Vagina (tissue), 2 donors: ENCODE data around the gene NSMCE1. TPM values are rescaled to one million over a fixed set of nuclear protein-coding genes. Genes with fewer than 3 reads are reported as not detected.
"Not testable (repeated sequence)": the region's sequence is repeated elsewhere in the genome, so short reads cannot be mapped to it uniquely, and the experiment has no call there.

Source experiments
- DNase-seq, 2 donors: peaks; one replicate each; pipeline ENCODE4 v3.0.0-alpha.2; 2017; ENCODE audit errors: extremely low spot score in 2 of 2
- H3K27ac ChIP-seq: fragments of 200-600 bp; sonication (generic); one replicate; pipeline ENCODE4 v1.5.1; 2019
- H3K27me3 ChIP-seq: fragments of 200-600 bp; sonication (generic); one replicate; pipeline ENCODE4 v1.5.1; 2019
- H3K36me3 ChIP-seq, 2 donors: fragments of 200-600 bp; sonication (generic); one replicate each; pipeline ENCODE4 v1.5.1; 2017 to 2019
- H3K4me1 ChIP-seq: fragments of 200-600 bp; sonication (generic); one replicate; pipeline ENCODE4 v1.5.1; 2019
- H3K4me3 ChIP-seq, 2 donors: fragments of 200-600 bp; sonication (generic); 1 replicate in 1 of 2; 2 replicates in 1 of 2; pipeline ENCODE4 v1.5.1; 2016 to 2019
- H3K9me3 ChIP-seq: fragments of 200-600 bp; sonication (generic); one replicate; pipeline ENCODE4 v1.5.1; 2019
- POLR2A ChIP-seq, 2 donors: fragments of 450-650 bp; IDR thresholded peaks; one replicate each; pipeline ENCODE4 v1.6.1; 2017; ENCODE audit warnings: antibody characterized with exemption in 2 of 2, mild to moderate bottlenecking in 2 of 2, moderate library complexity in 2 of 2
- POLR2AphosphoS5 ChIP-seq, 2 donors: sonication (generic); formaldehyde crosslinking; IDR thresholded peaks; one replicate each; pipeline ENCODE4 v1.9.0; 2017; ENCODE audit warnings: antibody characterized with exemption in 2 of 2, mild to moderate bottlenecking in 2 of 2, low read depth in 1 of 2; ENCODE audit not compliant: insufficient read depth in 1 of 2
- intact Hi-C: fragments of 100-400 bp; cut with DNase I; formaldehyde crosslinking; loops from one replicate; pipeline ENCODE4 v1.15.1; 2023
- total RNA-seq: library from RNA; depleted of rRNA; stranded (reverse); fragments of >200 nt; gene quantifications from one replicate; pipeline ENCODE4 v1.2.3, GENCODE V29; 2016
- TF ChIP-seq, protein P1 (sequence below), 3 experiments: fragments of 450-650 bp in 2 of 3; fragments of 200-600 bp in 1 of 3; sonication (generic) in 1 of 3; IDR thresholded peaks; one replicate each; pipeline ENCODE4 v1.5.1; 2017 to 2019; ENCODE audit warnings: antibody characterized with exemption in 3 of 3, mild to moderate bottlenecking in 2 of 3, moderate library complexity in 2 of 3

The NSMCE1 gene
- total RNA-seq, 1 donor from 2014 or later, result 24.6 TPM

DNA sequence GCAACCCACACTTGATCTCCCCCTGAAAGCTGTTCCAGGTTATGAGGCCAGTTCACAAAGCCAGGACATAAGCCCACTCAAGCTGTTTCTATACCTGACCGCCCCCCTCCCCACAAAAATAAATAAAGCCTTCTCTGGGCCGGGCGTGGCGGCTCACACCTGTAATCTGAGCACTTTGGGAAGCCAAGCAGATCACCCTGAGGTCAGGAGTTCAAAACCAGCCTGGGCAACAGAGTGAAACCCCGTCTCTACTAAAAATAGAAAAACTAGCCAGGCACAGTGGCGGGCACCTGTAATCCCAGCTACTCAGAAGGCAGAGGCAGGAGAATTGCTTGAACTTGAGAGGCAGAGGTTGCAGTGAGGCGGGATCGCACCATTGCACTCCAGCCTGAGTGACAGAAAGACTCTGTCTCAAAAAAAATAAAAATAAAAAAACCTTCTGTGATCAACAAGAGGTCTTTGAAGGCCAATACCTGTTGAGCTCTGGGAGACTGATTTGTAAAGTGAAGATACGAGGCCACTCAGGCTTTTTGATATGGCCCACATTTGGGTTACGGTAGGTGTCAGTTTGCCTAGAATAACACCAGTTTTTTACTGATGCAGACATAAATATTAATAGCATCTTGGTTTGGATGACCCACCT lies 63.0 kb downstream of the NSMCE1 start:
- TF ChIP-seq POLR2AphosphoS5 (IDR thresholded peaks at IDR 0.05; ENCODE audit: insufficient read depth in 1 of 2, low read depth in 1 of 2), result no peak
- H3K27me3 ChIP-seq, result no peaks in the 10 kb centered on the region
- no peak overlapping the region for H3K4me3 ChIP-seq
- peaks cover 0 to 8% of the 10 kb centered on the region in 2 donors for H3K36me3 ChIP-seq
- intact Hi-C loops, result no loop called here
- no peak overlapping the region for H3K27ac ChIP-seq
- H3K4me1 ChIP-seq, result peaks cover 18% of the 10 kb centered on the region
- no peak for DNase-seq
- no peaks in the 10 kb centered on the region for H3K9me3 ChIP-seq

DNA sequence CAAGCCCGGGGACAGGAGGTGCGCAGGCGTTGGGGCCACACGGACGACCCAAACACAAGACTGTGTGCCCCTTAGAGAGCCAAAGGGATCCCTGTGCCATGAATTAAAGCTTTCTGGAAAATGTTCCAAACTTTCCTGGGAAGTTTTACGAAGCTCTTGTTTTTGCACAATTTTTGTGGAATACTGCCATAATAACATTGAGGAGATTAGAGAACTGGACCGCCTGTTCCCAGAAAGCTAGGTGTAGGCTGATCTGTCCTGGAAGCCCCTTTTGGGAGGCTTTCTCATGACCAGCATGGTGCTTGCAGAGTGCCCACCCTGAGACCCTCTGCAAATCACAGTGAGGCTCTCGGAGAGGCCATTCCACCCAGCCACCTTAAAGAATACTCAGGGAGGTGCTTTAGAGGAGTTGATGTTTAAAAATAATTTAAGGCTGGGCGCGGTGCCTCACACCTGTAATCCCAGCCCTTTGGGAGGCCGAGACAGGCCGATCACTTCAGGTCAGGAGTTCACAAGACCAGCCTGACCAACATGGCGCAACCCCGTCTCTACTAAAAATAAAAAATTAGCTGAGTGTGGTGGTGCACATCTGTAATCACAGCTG lies 64.2 kb downstream of the NSMCE1 start:
- TF ChIP-seq POLR2AphosphoS5 (IDR thresholded peaks at IDR 0.05; ENCODE audit: insufficient read depth in 1 of 2, low read depth in 1 of 2) (no peak), POLR2A (IDR thresholded peaks at IDR 0.05) (no peak)
- TF ChIP-seq, protein P1, sequence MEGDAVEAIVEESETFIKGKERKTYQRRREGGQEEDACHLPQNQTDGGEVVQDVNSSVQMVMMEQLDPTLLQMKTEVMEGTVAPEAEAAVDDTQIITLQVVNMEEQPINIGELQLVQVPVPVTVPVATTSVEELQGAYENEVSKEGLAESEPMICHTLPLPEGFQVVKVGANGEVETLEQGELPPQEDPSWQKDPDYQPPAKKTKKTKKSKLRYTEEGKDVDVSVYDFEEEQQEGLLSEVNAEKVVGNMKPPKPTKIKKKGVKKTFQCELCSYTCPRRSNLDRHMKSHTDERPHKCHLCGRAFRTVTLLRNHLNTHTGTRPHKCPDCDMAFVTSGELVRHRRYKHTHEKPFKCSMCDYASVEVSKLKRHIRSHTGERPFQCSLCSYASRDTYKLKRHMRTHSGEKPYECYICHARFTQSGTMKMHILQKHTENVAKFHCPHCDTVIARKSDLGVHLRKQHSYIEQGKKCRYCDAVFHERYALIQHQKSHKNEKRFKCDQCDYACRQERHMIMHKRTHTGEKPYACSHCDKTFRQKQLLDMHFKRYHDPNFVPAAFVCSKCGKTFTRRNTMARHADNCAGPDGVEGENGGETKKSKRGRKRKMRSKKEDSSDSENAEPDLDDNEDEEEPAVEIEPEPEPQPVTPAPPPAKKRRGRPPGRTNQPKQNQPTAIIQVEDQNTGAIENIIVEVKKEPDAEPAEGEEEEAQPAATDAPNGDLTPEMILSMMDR (IDR thresholded peaks at IDR 0.05), result no peak
- peaks cover 18% of the 10 kb centered on the region for H3K4me1 ChIP-seq
- peak overlapping the region; percentile 63 to 79 for H3K4me3 ChIP-seq
- peak overlapping the region; percentile 93 for H3K27ac ChIP-seq
- H3K36me3 ChIP-seq, result no peaks in the 10 kb centered on the region
- H3K9me3 ChIP-seq, result no peaks in the 10 kb centered on the region
- DNase-seq, result no peak
- intact Hi-C loops, result no loop called here
- no peaks in the 10 kb centered on the region for H3K27me3 ChIP-seq

DNA sequence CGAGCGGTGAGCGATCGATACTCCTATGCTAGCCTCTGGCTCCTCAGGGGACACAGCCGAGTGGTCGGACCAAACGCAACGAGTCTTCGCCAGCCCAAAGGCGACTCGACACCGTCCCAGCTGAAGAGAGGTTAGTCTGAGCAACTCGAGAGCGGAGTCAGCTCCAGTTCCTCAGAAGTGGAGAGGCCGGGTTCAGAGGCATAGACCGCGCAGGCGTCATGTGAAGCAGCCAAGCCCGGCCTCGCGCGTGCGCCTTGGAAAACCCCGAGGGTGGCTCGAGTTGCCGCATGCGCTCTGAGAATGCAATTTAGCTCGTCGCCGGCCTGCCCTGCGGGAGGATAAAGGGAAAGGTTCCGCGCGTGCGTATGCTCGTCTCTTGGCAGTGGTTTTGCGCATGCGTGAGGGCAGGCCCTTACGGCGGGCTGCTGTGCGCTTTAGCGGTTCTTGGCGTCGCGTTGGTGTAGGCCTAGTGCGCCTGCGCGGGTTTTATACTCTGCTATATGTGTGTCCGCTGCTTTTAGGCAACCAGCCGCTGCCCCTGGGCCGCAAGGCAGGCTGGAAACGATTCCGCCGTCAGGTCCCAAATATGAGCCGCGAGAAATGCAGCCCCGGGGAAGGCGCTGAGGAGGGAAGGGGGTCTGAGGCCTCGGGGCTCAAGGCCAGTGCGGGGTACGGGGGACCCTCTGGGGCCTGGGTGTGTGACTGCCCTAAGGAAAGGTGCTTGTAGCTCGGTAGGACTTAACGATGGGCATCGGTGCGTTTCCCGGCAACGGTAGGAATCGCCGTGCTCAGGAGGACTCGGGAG lies 64.9 kb downstream of the NSMCE1 start, which contains the start of gene KDM8:
Gene KDM8, plus strand, starts transcription at position 20 of the 805 bp plus-strand sequence. CDS start 6,598 bp downstream, outside the sequence.
- DNase-seq, result peak; percentile 99
- H3K27me3 ChIP-seq, result no peaks in the 10 kb centered on the region
- H3K27ac ChIP-seq, result peak within 1 kb of the TSS; percentile 93
- intact Hi-C loops, result no loop called here
- TF ChIP-seq, protein P1 (IDR thresholded peaks at IDR 0.05), result no peak
- TF ChIP-seq POLR2AphosphoS5 (IDR thresholded peaks at IDR 0.05; ENCODE audit: insufficient read depth in 1 of 2, low read depth in 1 of 2), result peak; percentile 94 to 97
- peak in 1 of 2 donors; percentile 45 for TF ChIP-seq POLR2A (IDR thresholded peaks at IDR 0.05)
- no peaks in the 10 kb centered on the region for H3K9me3 ChIP-seq
- peak within 1 kb of the TSS; percentile 63 to 79 for H3K4me3 ChIP-seq
- H3K4me1 ChIP-seq, result peaks cover 18% of the 10 kb centered on the region
- no peaks in the 10 kb centered on the region for H3K36me3 ChIP-seq

DNA sequence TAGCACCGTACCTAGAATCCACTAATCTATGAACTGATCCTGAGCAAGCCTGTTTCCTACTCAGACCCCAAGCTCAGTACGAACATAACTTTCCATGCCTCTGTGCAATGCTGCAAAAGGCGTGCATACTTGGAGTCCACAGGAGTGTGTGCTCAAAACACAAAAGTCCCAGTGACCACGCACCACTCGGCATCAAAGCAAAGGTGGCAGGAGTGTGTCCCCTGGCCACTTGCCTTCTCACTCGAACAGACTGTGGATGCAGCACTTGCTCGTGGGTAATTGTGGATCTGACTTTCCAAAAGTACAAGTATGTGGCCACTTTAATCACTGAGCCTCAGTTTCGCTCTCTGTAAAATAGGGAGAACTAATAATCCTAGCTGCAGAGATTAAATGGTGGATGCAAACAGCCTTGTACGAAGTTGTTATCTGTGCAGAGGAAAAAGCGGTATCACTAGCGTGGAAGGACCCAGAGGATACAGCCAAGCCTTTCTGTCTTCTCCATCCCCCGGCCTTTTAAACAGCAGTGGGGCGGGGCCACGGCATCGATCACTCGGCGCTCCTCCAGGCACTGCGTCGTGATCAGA lies 65.6 kb downstream of the NSMCE1 start:
- Histone ChIP-seq H3K9me3 (no peaks in the 10 kb centered on the region), H3K4me1 (peaks cover 18% of the 10 kb centered on the region), H3K36me3 (no peaks in the 10 kb centered on the region), H3K27me3 (no peaks in the 10 kb centered on the region), H3K27ac (peak overlapping the region; percentile 93), H3K4me3 (peak overlapping the region; percentile 63 to 79)
- intact Hi-C loops, result no loop called here
- TF ChIP-seq POLR2AphosphoS5 (IDR thresholded peaks at IDR 0.05; ENCODE audit: insufficient read depth in 1 of 2, low read depth in 1 of 2), result no peak
- TF ChIP-seq POLR2A (IDR thresholded peaks at IDR 0.05), result no peak
- TF ChIP-seq, protein P1 (IDR thresholded peaks at IDR 0.05), result no peak
- DNase-seq, result peak in 1 of 2 donors; percentile 93

DNA sequence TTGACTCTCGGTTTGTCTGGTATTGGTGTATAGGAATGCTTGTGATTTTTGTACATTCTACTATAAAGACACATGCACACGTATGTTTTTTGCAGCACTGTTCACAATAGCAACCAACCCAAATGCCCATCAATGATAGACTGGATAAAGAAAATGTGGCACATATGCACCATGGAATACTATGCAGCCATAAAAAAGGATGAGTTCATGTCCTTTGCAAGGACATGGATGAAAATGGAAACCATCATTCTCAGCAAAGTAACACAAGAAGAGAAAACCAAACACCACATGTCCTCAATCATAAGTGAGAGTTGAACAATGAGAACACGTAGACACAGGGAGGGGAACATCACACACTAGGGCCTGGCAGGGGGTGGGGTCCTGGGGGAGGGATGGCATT lies 67.7 kb downstream of the NSMCE1 start:
- DNase-seq, H3K9me3 ChIP-seq, H3K27ac ChIP-seq, H3K4me3 ChIP-seq, H3K36me3 ChIP-seq, H3K27me3 ChIP-seq, intact Hi-C loops: not testable (repeated sequence)
- H3K4me1 ChIP-seq, result peaks cover 18% of the 10 kb centered on the region
